ENCODE results near the gene ATG10. TPM values are rescaled to one million over a fixed set of nuclear protein-coding genes. Genes with fewer than 3 reads are reported as not detected.

Gene ATG10
- total and polyA plus RNA-seq, 11 donors: 2.7 to 10.7 (median 5.7) TPM

DNA sequence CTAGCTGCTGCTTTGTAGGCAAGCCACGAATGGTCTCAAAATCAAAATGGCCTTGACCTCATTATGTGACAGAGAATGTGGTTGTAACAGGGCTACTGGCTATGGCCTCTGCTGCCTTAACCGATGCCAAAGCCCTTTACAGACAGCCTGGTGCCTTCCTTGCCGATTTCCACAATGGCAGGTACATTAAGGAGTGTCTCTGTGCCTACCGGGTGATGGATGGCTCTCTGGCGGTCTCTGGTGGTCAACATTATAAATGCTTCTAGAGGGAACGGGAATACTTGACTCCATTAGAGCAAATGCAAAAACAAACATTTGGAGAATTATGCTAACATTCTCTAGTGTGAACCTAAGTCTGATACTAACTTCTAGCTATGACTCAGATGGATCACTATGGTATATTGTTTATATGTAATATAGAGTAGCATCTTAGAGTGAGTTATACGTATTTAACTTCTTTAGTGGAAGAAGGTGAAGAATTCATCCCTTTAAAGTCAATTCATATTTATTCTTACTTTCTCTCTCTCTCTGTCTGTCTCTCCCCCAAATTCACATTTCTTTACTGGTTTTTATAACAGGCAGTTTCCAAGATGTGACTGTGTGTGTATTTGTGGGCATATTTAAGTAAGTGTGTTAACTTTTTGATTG, 253.8 kb downstream of the ATG10 start:
- ATAC-seq: peak; percentile 67 to 84 (median 79)
- H3K27me3 ChIP-seq: no peaks in the 10 kb centered on the region
- no peak for TF ChIP-seq POLR2A (IDR thresholded peaks at IDR 0.05)
- TF ChIP-seq, protein P1, sequence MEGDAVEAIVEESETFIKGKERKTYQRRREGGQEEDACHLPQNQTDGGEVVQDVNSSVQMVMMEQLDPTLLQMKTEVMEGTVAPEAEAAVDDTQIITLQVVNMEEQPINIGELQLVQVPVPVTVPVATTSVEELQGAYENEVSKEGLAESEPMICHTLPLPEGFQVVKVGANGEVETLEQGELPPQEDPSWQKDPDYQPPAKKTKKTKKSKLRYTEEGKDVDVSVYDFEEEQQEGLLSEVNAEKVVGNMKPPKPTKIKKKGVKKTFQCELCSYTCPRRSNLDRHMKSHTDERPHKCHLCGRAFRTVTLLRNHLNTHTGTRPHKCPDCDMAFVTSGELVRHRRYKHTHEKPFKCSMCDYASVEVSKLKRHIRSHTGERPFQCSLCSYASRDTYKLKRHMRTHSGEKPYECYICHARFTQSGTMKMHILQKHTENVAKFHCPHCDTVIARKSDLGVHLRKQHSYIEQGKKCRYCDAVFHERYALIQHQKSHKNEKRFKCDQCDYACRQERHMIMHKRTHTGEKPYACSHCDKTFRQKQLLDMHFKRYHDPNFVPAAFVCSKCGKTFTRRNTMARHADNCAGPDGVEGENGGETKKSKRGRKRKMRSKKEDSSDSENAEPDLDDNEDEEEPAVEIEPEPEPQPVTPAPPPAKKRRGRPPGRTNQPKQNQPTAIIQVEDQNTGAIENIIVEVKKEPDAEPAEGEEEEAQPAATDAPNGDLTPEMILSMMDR (IDR thresholded peaks at IDR 0.05): peak; percentile 71 to 88 (median 81)
- no peak overlapping the region for H3K4me3 ChIP-seq
- 25 to 32% (median 30%) methylated on average over 7 of the region's 7 CpGs for WGBS, 4 donors
- H3K9me3 ChIP-seq: no peaks in the 10 kb centered on the region
- intact Hi-C loops (cut with DNase I): loop anchor here in 7 of 10 donors (2.0 to 10.0 kb wide), 7 partner anchors 51 to 801 kb away; no protein-coding TSS in a partner anchor
- H3K36me3 ChIP-seq: no peaks in the 10 kb centered on the region
- H3K4me1 ChIP-seq: peaks cover 0 to 3% (median 0%) of the 10 kb centered on the region in 12 donors
- no peak overlapping the region for H3K27ac ChIP-seq
- peak in 4 of 5 donors; percentile 15 to 49 (median 46) for DNase-seq

DNA sequence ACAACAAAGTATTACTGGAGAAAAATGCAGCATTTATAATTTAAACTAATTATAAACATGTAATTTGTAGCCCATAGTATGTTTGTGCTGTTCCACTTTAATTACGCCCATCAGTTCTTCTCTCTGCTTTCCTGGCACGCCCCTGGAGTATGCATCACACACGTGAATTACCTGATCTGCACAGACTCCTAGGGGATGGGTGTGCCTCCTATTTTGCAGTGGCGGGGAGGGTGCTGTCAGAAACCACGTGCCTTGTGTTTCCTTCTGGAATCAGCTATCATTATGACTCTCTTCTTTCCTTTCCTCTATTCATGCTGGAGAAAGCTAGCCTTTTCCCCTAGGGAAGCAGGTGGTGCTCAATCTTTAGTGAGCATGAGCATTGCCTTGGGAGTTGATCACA, 263.1 kb downstream of the ATG10 start:
- ATAC-seq (no peak), DNase-seq (no peak)
- H3K27me3 ChIP-seq: no peaks in the 10 kb centered on the region

DNA sequence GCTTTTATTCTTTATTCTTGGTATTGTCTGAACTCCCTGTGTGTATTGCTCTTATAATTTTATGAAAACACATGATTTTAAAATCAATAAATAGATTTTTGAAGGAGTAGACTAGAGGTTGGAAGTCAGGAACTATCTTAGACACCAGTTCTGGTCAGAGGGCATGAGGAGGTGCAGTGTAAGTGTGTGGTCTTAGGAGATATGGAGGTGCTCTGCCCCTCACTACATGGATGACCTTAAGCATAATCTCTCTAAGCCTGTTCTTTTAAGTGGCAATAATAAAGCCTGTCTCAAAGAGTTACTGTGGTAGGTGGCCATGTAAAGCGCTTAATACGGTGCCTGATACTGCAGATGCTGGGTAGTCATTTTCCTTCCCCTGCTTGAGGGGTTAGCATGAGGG, 272.3 kb downstream of the ATG10 start:
- DNase-seq (no peak), ATAC-seq (no peak)
- Histone ChIP-seq H3K4me1 (no peaks in the 10 kb centered on the region), H3K27me3 (no peaks in the 10 kb centered on the region), H3K27ac (no peak overlapping the region), H3K9me3 (peaks cover 0 to 35% (median 15%) of the 10 kb centered on the region in 12 donors), H3K4me3 (no peak overlapping the region), H3K36me3 (no peaks in the 10 kb centered on the region)
- whole genome bisulfite sequencing, 4 donors: 87 to 100% (median 97%) methylated on average over 2 of the region's 2 CpGs
- intact Hi-C loops (cut with DNase I): no loop called here
- no peak for TF ChIP-seq POLR2A (IDR thresholded peaks at IDR 0.05)
- TF ChIP-seq, protein P1 (IDR thresholded peaks at IDR 0.05): no peak

More for the DNA sequence above, 263.1 kb downstream of the ATG10 start:
- TF ChIP-seq POLR2A (IDR thresholded peaks at IDR 0.05): no peak
- TF ChIP-seq, protein P1 (IDR thresholded peaks at IDR 0.05): no peak
- 50 to 67% (median 59%) methylated on average over 5 of the region's 5 CpGs for WGBS, 4 donors
- H3K36me3 ChIP-seq: no peaks in the 10 kb centered on the region
- peaks cover 0 to 14% (median 0%) of the 10 kb centered on the region in 12 donors for H3K4me1 ChIP-seq
- H3K4me3 ChIP-seq: no peak overlapping the region
- no peaks in the 10 kb centered on the region for H3K9me3 ChIP-seq
- intact Hi-C loops (cut with DNase I): no loop called here
- no peak overlapping the region for H3K27ac ChIP-seq

DNA sequence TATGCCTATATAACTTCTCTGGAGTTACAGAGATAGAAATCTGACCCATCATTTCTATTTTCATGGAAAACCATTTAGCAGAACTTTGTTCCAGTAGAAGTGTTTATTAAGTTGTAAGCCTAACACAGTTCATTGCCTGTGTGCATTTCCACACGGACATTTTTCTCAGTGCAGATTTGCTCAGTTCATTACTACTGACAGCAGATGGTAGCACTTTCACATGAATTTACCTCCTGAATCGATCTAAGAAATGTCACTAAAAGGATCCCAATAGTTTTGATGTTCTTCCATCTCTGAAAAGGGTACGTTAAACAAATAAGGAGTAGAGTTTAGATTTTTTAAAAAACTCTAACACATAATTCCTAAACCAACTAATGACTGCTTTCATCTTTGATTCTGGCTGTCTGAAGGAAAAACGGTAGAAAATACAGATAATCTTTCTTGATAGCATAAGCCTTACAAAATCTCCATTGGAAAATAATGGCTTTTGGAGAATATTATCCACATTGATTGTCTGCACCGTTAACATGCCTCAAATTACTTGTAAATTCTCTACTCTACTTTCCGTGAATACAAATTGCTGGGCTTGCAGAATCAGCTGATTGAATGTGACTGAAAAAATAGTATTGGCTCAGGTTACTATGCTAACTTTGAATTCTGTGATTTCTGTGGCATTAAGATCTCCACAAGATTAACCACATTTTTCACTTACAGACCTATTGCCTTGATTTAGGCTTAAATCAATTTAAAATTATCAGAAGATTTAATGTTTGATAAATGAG, 273.2 kb downstream of the ATG10 start:
- ATAC-seq (no peak), DNase-seq (no peak)
- no peaks in the 10 kb centered on the region for H3K36me3 ChIP-seq
- no peak overlapping the region for H3K27ac ChIP-seq
- 65 to 82% (median 78%) methylated on average over 6 of the region's 6 CpGs for WGBS, 4 donors
- H3K4me3 ChIP-seq: no peak overlapping the region
- H3K27me3 ChIP-seq: no peaks in the 10 kb centered on the region
- H3K4me1 ChIP-seq: no peaks in the 10 kb centered on the region
- intact Hi-C loops (cut with DNase I): no loop called here
- no peak for TF ChIP-seq POLR2A (IDR thresholded peaks at IDR 0.05)
- TF ChIP-seq, protein P1 (IDR thresholded peaks at IDR 0.05): peak in 1 of 12 donors; percentile 9
- peaks cover 0 to 35% (median 15%) of the 10 kb centered on the region in 12 donors for H3K9me3 ChIP-seq

Measured in heart left ventricle (tissue), 16 donors.